Mesothelial cell of epicardium (in vitro differentiated cells): Measurements from ENCODE around the gene ZNF3. TPM values are rescaled to one million over a fixed set of nuclear protein-coding genes. Genes with fewer than 3 reads are reported as not detected.
A peak's percentile ranks its signal among the peaks of the same experiment; 100 is the strongest.

Experiments used
- DNase-seq, 2 experiments: peaks; one replicate each; pipeline ENCODE4 v3.0.0; 2021; ENCODE audit warnings: low spot score in 2 of 2; ENCODE audit not compliant: unreplicated experiment in 2 of 2
- H3K27ac Mint-ChIP-seq: 2 replicates; pipeline ENCODE4 v1.8.0; 2021; ENCODE audit warnings: mixed read lengths
- H3K27me3 Mint-ChIP-seq: 2 replicates; pipeline ENCODE4 v1.8.0; 2021; ENCODE audit warnings: low read depth, mixed read lengths
- H3K36me3 Mint-ChIP-seq: 2 replicates; pipeline ENCODE4 v1.8.0; 2021; ENCODE audit warnings: mixed read lengths
- H3K4me1 Mint-ChIP-seq: 2 replicates; pipeline ENCODE4 v1.8.0; 2021; ENCODE audit warnings: mixed read lengths
- H3K4me3 Mint-ChIP-seq: 2 replicates; pipeline ENCODE4 v1.8.0; 2021; ENCODE audit warnings: mild to moderate bottlenecking, moderate library complexity, mixed read lengths
- H3K9me3 Mint-ChIP-seq: 2 replicates; pipeline ENCODE4 v1.8.0; 2021; ENCODE audit warnings: mixed read lengths
- total RNA-seq: library from RNA; stranded (reverse); gene quantifications from 3 replicates; pipeline ENCODE4 v1.2.1, GENCODE V29; 2021
- TF ChIP-seq, protein P1 (sequence below): fragments of 200-600 bp; sonication (generic); IDR thresholded peaks from one replicate; pipeline ENCODE4 v1.5.0; 2021; ENCODE audit warnings: antibody characterized with exemption; ENCODE audit not compliant: unreplicated experiment

ZNF3 gene
- total RNA-seq, 1 donor from 2014 or later = 85.9 TPM

DNA sequence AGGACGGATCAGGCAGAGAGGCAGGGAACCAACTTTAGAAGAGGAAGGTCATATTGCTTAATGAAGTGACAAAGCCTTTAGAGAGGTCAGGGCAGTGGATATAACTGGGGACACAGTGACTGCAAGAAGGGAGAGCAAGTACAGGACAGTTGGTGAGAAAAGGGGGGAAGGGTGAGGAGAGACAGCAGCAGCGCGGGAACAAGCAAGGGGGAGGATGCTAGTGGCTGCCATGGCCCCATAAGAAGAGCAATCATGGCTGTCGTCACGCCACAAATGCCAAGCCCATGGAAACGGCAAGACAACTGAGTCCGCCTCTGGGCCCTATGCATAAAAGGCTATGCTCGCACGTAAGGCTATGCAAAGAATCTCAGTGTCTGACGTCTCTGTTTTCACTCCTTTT is 9.1 kb downstream of the ZNF3 start:
- H3K27me3 Mint-ChIP-seq = no peaks in the 10 kb centered on the region
- H3K4me1 Mint-ChIP-seq = no peaks in the 10 kb centered on the region
- TF ChIP-seq, protein P1, sequence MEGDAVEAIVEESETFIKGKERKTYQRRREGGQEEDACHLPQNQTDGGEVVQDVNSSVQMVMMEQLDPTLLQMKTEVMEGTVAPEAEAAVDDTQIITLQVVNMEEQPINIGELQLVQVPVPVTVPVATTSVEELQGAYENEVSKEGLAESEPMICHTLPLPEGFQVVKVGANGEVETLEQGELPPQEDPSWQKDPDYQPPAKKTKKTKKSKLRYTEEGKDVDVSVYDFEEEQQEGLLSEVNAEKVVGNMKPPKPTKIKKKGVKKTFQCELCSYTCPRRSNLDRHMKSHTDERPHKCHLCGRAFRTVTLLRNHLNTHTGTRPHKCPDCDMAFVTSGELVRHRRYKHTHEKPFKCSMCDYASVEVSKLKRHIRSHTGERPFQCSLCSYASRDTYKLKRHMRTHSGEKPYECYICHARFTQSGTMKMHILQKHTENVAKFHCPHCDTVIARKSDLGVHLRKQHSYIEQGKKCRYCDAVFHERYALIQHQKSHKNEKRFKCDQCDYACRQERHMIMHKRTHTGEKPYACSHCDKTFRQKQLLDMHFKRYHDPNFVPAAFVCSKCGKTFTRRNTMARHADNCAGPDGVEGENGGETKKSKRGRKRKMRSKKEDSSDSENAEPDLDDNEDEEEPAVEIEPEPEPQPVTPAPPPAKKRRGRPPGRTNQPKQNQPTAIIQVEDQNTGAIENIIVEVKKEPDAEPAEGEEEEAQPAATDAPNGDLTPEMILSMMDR = no peak
- peaks cover 83% of the 10 kb centered on the region for H3K36me3 Mint-ChIP-seq
- H3K9me3 Mint-ChIP-seq = peaks cover 53% of the 10 kb centered on the region
- DNase-seq = no peak
- H3K4me3 Mint-ChIP-seq = no peak overlapping the region
- no peak overlapping the region for H3K27ac Mint-ChIP-seq

- Mint-ChIP-seq H3K4me3 (peak overlapping the region; percentile 6), H3K9me3 (peaks cover 54% of the 10 kb centered on the region), H3K27ac (peak overlapping the region; percentile 30), H3K4me1 (no peaks in the 10 kb centered on the region), H3K27me3 (no peaks in the 10 kb centered on the region), H3K36me3 (peaks cover 77% of the 10 kb centered on the region)
- TF ChIP-seq, protein P1 = no peak
- DNase-seq = no peak
Measured at GRCh38 chr7:100071018-100071723, 10.4 kb downstream of the ZNF3 start.

DNA sequence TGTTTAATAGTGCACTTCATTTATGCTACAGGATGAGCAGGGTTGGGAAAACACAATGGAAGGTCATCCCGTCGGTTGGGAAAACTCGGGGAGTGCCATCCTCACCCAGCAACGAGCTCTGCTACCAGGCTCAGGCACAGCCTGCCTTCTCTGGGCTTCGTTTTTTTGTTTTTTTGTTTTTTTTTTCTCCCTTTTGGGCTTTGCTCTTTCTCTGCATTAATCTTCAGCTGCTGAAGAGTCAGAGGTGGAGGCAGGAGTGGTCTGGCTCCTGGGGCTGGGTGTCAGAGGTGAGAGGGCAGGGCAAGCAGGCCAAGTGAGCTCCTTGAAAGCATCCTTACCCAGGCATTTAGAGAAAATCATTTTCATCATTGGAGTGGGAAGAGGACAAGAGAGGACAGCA is 11.5 kb downstream of the ZNF3 start:
- DNase-seq = no peak
- Mint-ChIP-seq H3K4me3 (no peak overlapping the region), H3K36me3 (peaks cover 73% of the 10 kb centered on the region), H3K9me3 (peaks cover 44% of the 10 kb centered on the region), H3K4me1 (peaks cover 6% of the 10 kb centered on the region), H3K27ac (no peak overlapping the region), H3K27me3 (no peaks in the 10 kb centered on the region)
- TF ChIP-seq, protein P1 = no peak

DNA sequence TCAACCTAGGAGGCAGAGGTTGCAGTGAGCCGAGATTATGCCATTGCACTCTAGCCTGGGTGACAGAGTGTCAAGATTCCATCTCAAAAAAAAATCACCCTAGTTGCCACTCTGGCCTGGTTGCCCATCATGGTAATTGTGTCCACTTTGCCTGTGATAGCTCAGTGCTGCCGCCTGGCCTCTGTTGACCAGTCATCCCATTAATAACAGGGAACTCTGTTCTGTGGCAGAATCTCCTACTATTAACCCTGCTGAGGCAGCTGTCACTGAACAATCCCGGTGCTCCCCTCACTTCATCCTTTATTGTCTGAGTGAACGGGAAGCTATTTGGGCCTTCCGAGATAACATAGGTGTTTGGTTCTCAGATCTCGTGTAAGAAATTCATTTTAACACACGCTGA is 14.6 kb downstream of the ZNF3 start:
- H3K4me3 Mint-ChIP-seq = no peak overlapping the region
- H3K4me1 Mint-ChIP-seq = peaks cover 6% of the 10 kb centered on the region
- TF ChIP-seq, protein P1 = no peak
- peaks cover 33% of the 10 kb centered on the region for H3K9me3 Mint-ChIP-seq
- peaks cover 64% of the 10 kb centered on the region for H3K36me3 Mint-ChIP-seq
- no peaks in the 10 kb centered on the region for H3K27me3 Mint-ChIP-seq
- no peak for DNase-seq
- H3K27ac Mint-ChIP-seq = no peak overlapping the region

DNA sequence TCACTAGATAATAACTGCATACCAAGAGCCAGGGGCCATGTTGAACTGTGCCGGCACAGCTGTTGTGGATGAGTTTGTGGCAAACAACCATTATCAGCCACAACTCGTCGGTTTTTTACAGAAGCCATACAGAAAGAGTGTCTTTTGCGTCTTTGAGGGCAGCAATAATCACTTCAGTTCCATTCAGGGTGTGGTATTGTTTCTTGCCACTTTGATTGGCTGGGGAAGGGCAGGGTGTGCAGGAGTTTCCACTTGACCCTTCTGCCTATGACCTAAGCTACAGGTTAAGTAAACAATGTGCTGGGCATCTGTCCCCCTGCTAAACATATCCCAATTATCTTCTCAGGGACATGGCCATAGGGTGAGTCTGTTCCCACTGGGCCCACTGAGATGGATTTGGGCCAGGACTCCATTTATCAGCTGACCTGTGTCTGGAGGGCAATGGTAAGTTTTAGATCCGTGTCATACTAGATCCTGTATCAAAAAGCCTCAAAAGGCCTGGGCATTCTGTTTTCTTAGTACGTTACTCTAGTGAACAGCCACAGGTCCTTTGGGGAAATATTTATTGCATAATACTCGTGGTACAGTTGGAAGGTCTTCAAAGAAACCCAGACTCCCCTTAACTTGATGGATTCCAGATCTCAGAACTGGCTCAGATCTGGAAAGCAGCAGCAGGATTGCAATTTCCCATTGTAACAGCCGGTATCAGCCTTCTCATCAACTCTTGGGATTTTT is 15.9 kb downstream of the ZNF3 start:
- Mint-ChIP-seq H3K4me1 (peaks cover 6% of the 10 kb centered on the region), H3K36me3 (peaks cover 61% of the 10 kb centered on the region), H3K27me3 (no peaks in the 10 kb centered on the region), H3K4me3 (no peak overlapping the region), H3K27ac (peak overlapping the region; percentile 85), H3K9me3 (peaks cover 20% of the 10 kb centered on the region)
- no peak for DNase-seq
- TF ChIP-seq, protein P1 = no peak
